AG10803 (cell line): ENCODE measurements around the gene PRKCE.
A peak's percentile ranks its signal among the peaks of the same experiment; 100 is the strongest.
"Not testable (repeated sequence)": the region's sequence is repeated elsewhere in the genome, so short reads cannot be mapped to it uniquely, and the experiment has no call there.

Experiments used
- DNase-seq: peaks from one replicate; pipeline ENCODE4 v3.0.0; 2010; ENCODE audit warnings: low read depth
- H3K4me3 ChIP-seq: 2 replicates; pipeline ENCODE4 v1.5.1; 2011; ENCODE audit warnings: mild to moderate bottlenecking, low read length, control low read depth
- CTCF ChIP-seq: conservative IDR thresholded peaks from 2 replicates; pipeline ENCODE4 v1.5.1; 2011; ENCODE audit warnings: mild to moderate bottlenecking, low read length, control low read depth, inconsistent platforms

PRKCE gene

DNA sequence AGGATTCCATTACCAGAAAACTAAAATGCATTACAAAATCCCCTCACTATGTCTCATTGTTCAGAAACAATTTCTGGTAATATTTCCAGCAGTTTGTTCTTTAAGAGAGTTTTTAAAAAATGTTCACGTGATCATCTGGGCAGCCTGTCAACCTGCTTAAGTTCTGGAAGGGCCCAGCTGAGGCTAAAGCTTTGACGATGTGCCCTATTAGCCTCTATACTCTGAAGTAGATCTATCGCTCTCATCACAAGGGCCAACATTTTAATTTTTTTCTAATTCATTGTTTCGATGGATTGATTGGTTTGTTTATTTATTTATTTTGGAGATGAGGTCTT, 205.8 kb downstream of the PRKCE start:
- no peak for TF ChIP-seq CTCF
- H3K4me3 ChIP-seq: no peak overlapping the region

DNA sequence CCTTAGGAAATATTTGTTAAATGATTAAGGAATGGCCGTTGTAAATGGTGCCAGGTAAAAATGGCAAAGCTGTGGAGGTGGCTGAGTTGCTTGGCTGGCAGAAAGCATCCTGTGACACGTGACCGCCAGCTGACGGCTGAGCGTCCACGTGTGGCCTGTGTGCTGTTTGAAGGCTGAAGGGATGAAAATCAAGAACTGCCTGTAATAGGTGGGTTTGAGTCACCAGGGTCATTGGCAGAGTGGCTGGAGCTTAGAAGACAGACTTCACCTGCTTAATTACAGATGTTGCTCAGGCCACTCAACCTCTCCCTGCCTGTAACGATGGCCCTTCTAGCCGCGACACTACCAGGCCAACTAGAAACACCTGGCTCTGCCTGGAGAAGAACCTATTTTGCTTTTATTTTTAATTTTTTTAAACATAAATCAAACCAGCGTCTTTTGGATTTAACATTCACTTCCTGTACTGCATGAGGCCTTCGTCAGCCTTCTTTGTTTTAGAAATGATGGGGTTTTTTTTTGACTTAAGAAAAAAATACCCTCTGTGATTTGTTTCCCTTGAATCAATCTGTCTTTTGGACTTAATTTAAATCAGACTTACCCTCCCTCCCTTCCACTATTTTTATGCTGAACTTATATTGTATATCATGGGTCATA, 206.5 kb downstream of the PRKCE start:
- TF ChIP-seq CTCF: no peak
- DNase-seq: no peak

More for the DNA sequence above, 205.8 kb downstream of the PRKCE start:
- no peak for DNase-seq

DNA sequence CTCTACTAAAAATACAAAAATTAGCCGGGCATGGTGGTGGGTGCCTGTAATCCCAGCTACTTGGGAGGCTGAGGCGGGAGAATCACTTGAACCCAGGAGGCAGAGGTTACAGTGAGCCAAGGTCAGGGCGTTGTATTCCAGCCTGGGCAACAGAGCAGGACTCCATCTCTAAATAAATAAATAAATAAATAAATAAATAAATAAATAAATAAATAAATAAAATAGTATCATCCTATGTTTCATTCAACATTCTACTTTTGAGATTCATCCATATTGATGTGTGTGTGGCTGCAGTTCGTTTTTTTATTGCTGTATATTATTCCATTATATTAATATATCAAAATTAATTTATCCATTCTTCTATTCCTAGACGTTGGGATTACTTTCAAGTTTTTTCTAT, 207.4 kb downstream of the PRKCE start:
- H3K4me3 ChIP-seq: not testable (repeated sequence)

More for the DNA sequence above, 206.5 kb downstream of the PRKCE start:
- H3K4me3 ChIP-seq: no peak overlapping the region

GRCh38 chr2:45859682-45860081, 208.2 kb downstream of the PRKCE start:
- no peak for DNase-seq
- no peak for TF ChIP-seq CTCF
- H3K4me3 ChIP-seq: no peak overlapping the region

More for the DNA sequence above, 207.4 kb downstream of the PRKCE start:
- not testable (repeated sequence) for DNase-seq

DNA sequence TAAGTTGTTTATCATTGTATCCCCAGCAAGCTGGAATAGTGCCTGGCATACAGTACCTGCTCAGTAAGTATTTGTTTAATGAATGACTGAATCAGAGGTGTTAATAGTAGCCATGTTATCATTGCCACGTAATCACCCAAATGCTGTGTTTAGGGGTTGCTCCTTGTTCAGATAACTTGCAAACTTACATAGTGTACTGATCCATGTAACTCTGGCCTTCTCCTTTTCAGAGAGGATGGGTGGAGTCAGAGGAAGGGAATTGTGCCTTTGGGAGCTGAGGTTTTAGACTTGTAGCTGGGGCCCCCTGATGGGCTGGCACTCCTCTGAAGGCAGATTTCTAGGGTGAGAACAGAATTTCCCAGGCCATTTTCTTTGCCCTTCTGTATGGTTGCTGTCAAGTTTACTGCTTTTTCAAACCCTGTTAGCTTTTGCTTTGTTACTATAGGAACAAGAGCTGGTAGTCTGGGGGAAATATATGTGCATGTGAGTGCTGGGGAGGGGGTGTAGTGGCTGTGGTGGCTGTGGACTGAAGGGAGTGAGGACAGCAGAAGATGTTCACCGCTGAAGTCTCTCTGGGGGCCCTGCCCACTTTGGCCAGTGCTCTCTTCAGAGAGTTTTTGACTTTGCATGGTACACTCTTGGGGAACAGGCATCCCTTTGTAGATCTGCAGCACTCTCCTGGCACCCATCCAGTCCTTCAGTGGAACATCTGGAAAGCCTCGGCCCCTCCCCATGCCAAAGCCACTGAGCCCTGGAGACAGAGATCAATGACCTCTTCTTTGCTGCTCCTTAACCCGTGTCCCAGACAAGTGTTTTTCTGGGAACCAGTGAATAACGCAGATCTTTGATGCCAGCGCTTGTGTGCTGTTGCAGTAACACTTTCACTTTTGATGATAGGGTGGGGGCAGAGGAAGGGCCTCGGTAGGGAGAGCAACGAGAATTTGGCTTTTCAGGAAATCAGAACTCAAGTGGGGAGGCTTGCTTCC, 209.0 kb downstream of the PRKCE start:
- peak; percentile 65 for DNase-seq
- H3K4me3 ChIP-seq: peak overlapping the region; percentile 51

DNA sequence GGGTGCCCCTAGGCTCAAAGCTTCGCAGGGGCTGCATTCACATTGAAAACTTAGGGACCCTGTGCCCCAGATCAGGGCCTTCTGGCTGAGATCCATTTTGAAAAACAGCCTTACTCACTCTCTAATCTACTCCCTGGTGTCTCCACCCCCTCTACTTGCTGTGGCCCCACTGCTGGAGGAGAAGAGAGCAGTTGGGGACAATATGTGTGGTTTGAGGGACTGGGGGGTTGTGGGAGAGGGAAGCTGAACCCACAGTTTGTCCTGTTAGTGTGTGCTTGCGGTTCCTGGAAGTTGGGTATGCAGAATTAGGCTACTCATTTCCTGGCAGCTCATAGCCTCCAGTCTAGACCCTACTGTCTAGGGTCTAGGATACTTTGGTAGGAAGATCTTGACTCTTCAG, 211.4 kb downstream of the PRKCE start:
- no peak for DNase-seq
- no peak for TF ChIP-seq CTCF
- H3K4me3 ChIP-seq: no peak overlapping the region

More for the DNA sequence above, 209.0 kb downstream of the PRKCE start:
- peak; percentile 30; the same call in 1 of the 2 replicates for TF ChIP-seq CTCF

GRCh38 chr2:45864121-45864520, 212.6 kb downstream of the PRKCE start:
- no peak overlapping the region for H3K4me3 ChIP-seq
- TF ChIP-seq CTCF: no peak
- no peak for DNase-seq
